NT2/D1 (cell line): Measurements from ENCODE around the gene RAP1GAP.
"Not testable (repeated sequence)": the region's sequence is repeated elsewhere in the genome, so short reads cannot be mapped to it uniquely, and the experiment has no call there.

Source experiments
- DNase-seq: peaks from one replicate; pipeline ENCODE4 v3.0.0-alpha.2; 2011; ENCODE audit warnings: low read depth, low spot score
- H3K27me3 ChIP-seq: 2 replicates; pipeline ENCODE4 v1.6.0; 2011; ENCODE audit warnings: mild to moderate bottlenecking; ENCODE audit not compliant: insufficient read length, insufficient read depth
- H3K36me3 ChIP-seq: 2 replicates; pipeline ENCODE4 v1.6.1; 2011; ENCODE audit warnings: mild to moderate bottlenecking, low read length, mixed read lengths; ENCODE audit not compliant: insufficient read depth, insufficient read length
- H3K4me1 ChIP-seq: 2 replicates; pipeline ENCODE4 v1.5.1; 2011; ENCODE audit not compliant: insufficient read depth, insufficient read length
- H3K4me3 ChIP-seq: 2 replicates; pipeline ENCODE4 v1.5.1; 2011; ENCODE audit warnings: low read depth; ENCODE audit not compliant: insufficient read length
- H3K9ac ChIP-seq: 2 replicates; pipeline ENCODE4 v1.6.0; 2011; ENCODE audit warnings: low read depth; ENCODE audit not compliant: insufficient read length
- H3K9me3 ChIP-seq: 2 replicates; pipeline ENCODE4 v1.5.1; 2011; ENCODE audit warnings: mild to moderate bottlenecking, low read length; ENCODE audit not compliant: insufficient read depth
- SUZ12 ChIP-seq: IDR thresholded peaks from 2 replicates; pipeline ENCODE4 v1.6.1; 2011; ENCODE audit not compliant: insufficient read length, insufficient read depth; ENCODE audit errors: extremely low read depth
- YY1 ChIP-seq: IDR thresholded peaks from 2 replicates; pipeline ENCODE4 v1.6.1; 2011; ENCODE audit not compliant: insufficient read length, insufficient read depth
- ZNF274 ChIP-seq: IDR thresholded peaks from 2 replicates; pipeline ENCODE4 v1.6.1; 2011; ENCODE audit warnings: mild to moderate bottlenecking, low read depth, low read length

RAP1GAP gene

GRCh38 chr1:21674957-21675356, 5.8 kb upstream of the RAP1GAP start:
- H3K27me3 ChIP-seq = no peaks in the 10 kb centered on the region
- no peak overlapping the region for H3K9ac ChIP-seq
- H3K36me3 ChIP-seq = peaks cover 24% of the 10 kb centered on the region
- peaks cover 5% of the 10 kb centered on the region for H3K4me1 ChIP-seq
- no peaks in the 10 kb centered on the region for H3K9me3 ChIP-seq
- no peak overlapping the region for H3K4me3 ChIP-seq
- no peak for DNase-seq
- no peak for TF ChIP-seq ZNF274
- no peak for TF ChIP-seq SUZ12
- no peak for TF ChIP-seq YY1

GRCh38 chr1:21673853-21674252, 4.7 kb upstream of the RAP1GAP start:
- H3K9ac ChIP-seq, H3K4me1 ChIP-seq, DNase-seq: not testable (repeated sequence)

GRCh38 chr1:21673277-21673780, 4.2 kb upstream of the RAP1GAP start:
- Histone ChIP-seq H3K9ac (no peak overlapping the region), H3K4me3 (no peak overlapping the region), H3K36me3 (peaks cover 13% of the 10 kb centered on the region), H3K4me1 (peaks cover 5% of the 10 kb centered on the region), H3K9me3 (no peaks in the 10 kb centered on the region), H3K27me3 (peaks cover 6% of the 10 kb centered on the region)
- no peak for TF ChIP-seq ZNF274
- no peak for TF ChIP-seq SUZ12
- no peak for TF ChIP-seq YY1
- no peak for DNase-seq

More at GRCh38 chr1:21673853-21674252, 4.7 kb upstream of the RAP1GAP start:
- not testable (repeated sequence) for H3K9me3 ChIP-seq, H3K4me3 ChIP-seq, H3K27me3 ChIP-seq
- H3K36me3 ChIP-seq = peaks cover 19% of the 10 kb centered on the region

GRCh38 chr1:21672478-21673276, 3.5 kb upstream of the RAP1GAP start:
- H3K4me1 ChIP-seq = peaks cover 8% of the 10 kb centered on the region
- H3K9me3 ChIP-seq = no peaks in the 10 kb centered on the region
- TF ChIP-seq ZNF274 = no peak
- no peak for TF ChIP-seq SUZ12
- no peak for TF ChIP-seq YY1
- H3K36me3 ChIP-seq = peaks cover 7% of the 10 kb centered on the region
- H3K9ac ChIP-seq = no peak overlapping the region
- H3K27me3 ChIP-seq = peaks cover 12% of the 10 kb centered on the region
- H3K4me3 ChIP-seq = no peak overlapping the region
- DNase-seq = no peak

GRCh38 chr1:21671915-21672314, 2.8 kb upstream of the RAP1GAP start:
- Histone ChIP-seq H3K4me3 (no peak overlapping the region), H3K4me1 (peaks cover 8% of the 10 kb centered on the region), H3K9me3 (no peaks in the 10 kb centered on the region), H3K36me3 (peaks cover under 1% of the 10 kb centered on the region), H3K9ac (no peak overlapping the region), H3K27me3 (peaks cover 13% of the 10 kb centered on the region)
- no peak for DNase-seq
- TF ChIP-seq ZNF274 (no peak), SUZ12 (no peak), YY1 (no peak)

- Histone ChIP-seq H3K4me3 (no peak overlapping the region), H3K4me1 (peaks cover 10% of the 10 kb centered on the region), H3K9ac (no peak overlapping the region), H3K9me3 (no peaks in the 10 kb centered on the region), H3K36me3 (no peaks in the 10 kb centered on the region), H3K27me3 (peaks cover 13% of the 10 kb centered on the region)
- no peak for DNase-seq
- no peak for TF ChIP-seq YY1
- TF ChIP-seq SUZ12 = no peak
- no peak for TF ChIP-seq ZNF274
Measured at GRCh38 chr1:21670956-21671902, 2.1 kb upstream of the RAP1GAP start.
